D721Med (cell line): ENCODE measurements around the gene PRKAB2.

Experiments
- DNase-seq: peaks from one replicate; pipeline ENCODE4 v3.0.0; 2011; ENCODE audit warnings: low spot score; ENCODE audit not compliant: insufficient read length
- FAIRE-seq: peaks from 2 replicates; lab custom pipeline; 2011; peaks lifted over from hg19 to GRCh38; lab: Jason Lieb, UNC
- CTCF ChIP-seq: IDR thresholded peaks from 2 replicates; pipeline ENCODE4 v1.5.1; 2012; ENCODE audit warnings: mild to moderate bottlenecking, control low read depth; ENCODE audit not compliant: insufficient read depth; ENCODE audit errors: missing control alignments

Gene PRKAB2

GRCh38 chr1:147177611-147178380 lies 5.5 kb upstream of the PRKAB2 start:
- no peak for TF ChIP-seq CTCF
- DNase-seq (no peak), FAIRE-seq (no peak)

- no peak for DNase-seq
These were observed 687 bp downstream of the PRKAB2 start for GRCh38 chr1:147171399-147172167.

GRCh38 chr1:147169840-147170674 lies 2.2 kb downstream of the PRKAB2 start:
- no peak for TF ChIP-seq CTCF
- FAIRE-seq (no peak), DNase-seq (no peak)

More at GRCh38 chr1:147171399-147172167, 687 bp downstream of the PRKAB2 start:
- TF ChIP-seq CTCF, result no peak
- peak; percentile 41 for FAIRE-seq

GRCh38 chr1:147169171-147169570 lies 3.1 kb downstream of the PRKAB2 start:
- no peak for FAIRE-seq

GRCh38 chr1:147168626-147169058 lies 3.6 kb downstream of the PRKAB2 start:
- FAIRE-seq, result no peak
- DNase-seq, result no peak
- no peak for TF ChIP-seq CTCF

More at GRCh38 chr1:147169171-147169570, 3.1 kb downstream of the PRKAB2 start:
- no peak for DNase-seq
- TF ChIP-seq CTCF, result no peak

GRCh38 chr1:147167365-147167764 lies 4.9 kb downstream of the PRKAB2 start:
- DNase-seq (no peak), FAIRE-seq (no peak)

More at GRCh38 chr1:147167365-147167764, 4.9 kb downstream of the PRKAB2 start:
- TF ChIP-seq CTCF, result no peak
